ENCODE measurements around the gene SH3BGRL. TPM values are rescaled to one million over a fixed set of nuclear protein-coding genes. Genes with fewer than 3 reads are reported as not detected.

The SH3BGRL gene
- total and polyA plus RNA-seq, 2 donors (not counting 1 experiment from before 2014, with no cell fraction given), result 65.6 to 105 TPM

GRCh38 chrX:81174286-81174685 lies 27.6 kb upstream of the SH3BGRL start:
- intact Hi-C loops (cut with micrococcal nuclease), result loop anchor here (1.0 kb wide), 1 partner anchor 203 kb away; no protein-coding TSS in a partner anchor
- Histone ChIP-seq H3K4me2 (replicated peaks; ENCODE audit: low read depth, low read length, poor library complexity, severe bottlenecking) (no peak overlapping the region), H3K79me2 (ENCODE audit: control insufficient read depth, insufficient read depth, low read length) (no peaks in the 10 kb centered on the region), H3K36me3 (replicated peaks in 1 of 2; ENCODE audit: control extremely low read depth in 1 of 2, control insufficient read depth in 1 of 2, extremely low read depth in 1 of 2, insufficient read depth in 2 of 2, low read length in 1 of 2) (no peaks in the 10 kb centered on the region), H3K4me3 (ENCODE audit: control extremely low read depth in 1 of 5, extremely low read depth in 1 of 5, insufficient read depth in 1 of 5, low read depth in 2 of 5, low read length in 4 of 5) (no peak overlapping the region), H3K27me3 (replicated peaks in 1 of 4; ENCODE audit: control extremely low read depth in 1 of 4, control insufficient read depth in 3 of 4, insufficient read depth in 4 of 4, low read length in 3 of 4) (no peaks in the 10 kb centered on the region), H3K9me3 (ENCODE audit: control extremely low read depth in 1 of 3, control insufficient read depth in 2 of 3, insufficient read depth in 1 of 3, low read length in 2 of 3) (no peaks in the 10 kb centered on the region), H2AFZ (ENCODE audit: insufficient read depth, low read depth, low read length, poor library complexity, severe bottlenecking) (no peak overlapping the region), H3K4me1 (ENCODE audit: control insufficient read depth in 2 of 2, insufficient read depth in 2 of 2, low read length in 2 of 2) (no peaks in the 10 kb centered on the region), H3K27ac (ENCODE audit: low read length in 2 of 2) (no peak overlapping the region), H3K9ac (ENCODE audit: low read length) (no peak overlapping the region), H4K20me1 (ENCODE audit: control insufficient read depth, insufficient read depth, low read length, poor library complexity, severe bottlenecking) (no peaks in the 10 kb centered on the region)
- ATAC-seq (ENCODE audit: low read depth) (peak; percentile 33), DNase-seq (peak; percentile 34)
- H3K27me3 Mint-ChIP-seq, result no peaks in the 10 kb centered on the region
- no peaks in the 10 kb centered on the region for H3K9me3 Mint-ChIP-seq (ENCODE audit: insufficient read depth)
- H3K4me3 Mint-ChIP-seq, result no peak overlapping the region
- H3K27ac Mint-ChIP-seq, result no peak overlapping the region
- WGBS (ENCODE audit: insufficient coverage), result no CpG with 5 or more reads among the region's 1 CpG
- no peak for TF ChIP-seq EZH2 (IDR thresholded peaks at IDR 0.05; ENCODE audit: borderline replicate concordance, insufficient read depth, low read depth, low read length, poor library complexity, severe bottlenecking)
- TF ChIP-seq CTCF (IDR thresholded peaks at IDR 0.05), result peak; percentile 57
- POLR2A ChIA-PET, result no interaction called here
- CTCF ChIA-PET, result interaction anchor here (1.0 to 2.4 kb wide), 4 partner anchors 9 to 203 kb away, joined by 3 to 26 read pairs (median 5); no protein-coding TSS in a partner anchor
- H3K4me1 Mint-ChIP-seq, result no peaks in the 10 kb centered on the region

- Mint-ChIP-seq H3K27me3 (no peaks in the 10 kb centered on the region), H3K27ac (no peak overlapping the region), H3K4me1 (peaks cover 14% of the 10 kb centered on the region), H3K4me3 (no peak overlapping the region), H3K9me3 (ENCODE audit: insufficient read depth) (no peaks in the 10 kb centered on the region)
- no peaks in the 10 kb centered on the region for H3K36me3 ChIP-seq (replicated peaks in 1 of 2; ENCODE audit: control extremely low read depth in 1 of 2, control insufficient read depth in 1 of 2, extremely low read depth in 1 of 2, insufficient read depth in 2 of 2, low read length in 1 of 2)
- no peak overlapping the region for H3K4me3 ChIP-seq (ENCODE audit: control extremely low read depth in 1 of 5, extremely low read depth in 1 of 5, insufficient read depth in 1 of 5, low read depth in 2 of 5, low read length in 4 of 5)
- ChIA-PET CTCF (interaction anchor here (1.0 to 1.6 kb wide), 7 partner anchors 10 to 318 kb away, joined by 3 to 6 read pairs (median 4); no protein-coding TSS in a partner anchor), POLR2A (no interaction called here)
- WGBS (ENCODE audit: insufficient coverage), result no CpG with 5 or more reads among the region's 2 CpGs
- H3K4me1 ChIP-seq (ENCODE audit: control insufficient read depth in 2 of 2, insufficient read depth in 2 of 2, low read length in 2 of 2), result no peaks in the 10 kb centered on the region
- no peaks in the 10 kb centered on the region for H4K20me1 ChIP-seq (ENCODE audit: control insufficient read depth, insufficient read depth, low read length, poor library complexity, severe bottlenecking)
- no peak overlapping the region for H2AFZ ChIP-seq (ENCODE audit: insufficient read depth, low read depth, low read length, poor library complexity, severe bottlenecking)
- TF ChIP-seq EZH2 (IDR thresholded peaks at IDR 0.05; ENCODE audit: borderline replicate concordance, insufficient read depth, low read depth, low read length, poor library complexity, severe bottlenecking) (no peak), CTCF (IDR thresholded peaks at IDR 0.05) (no peak)
- DNase-seq, result no peak
- ATAC-seq (ENCODE audit: low read depth), result no peak
- no peak overlapping the region for H3K4me2 ChIP-seq (replicated peaks; ENCODE audit: low read depth, low read length, poor library complexity, severe bottlenecking)
- H3K27me3 ChIP-seq (replicated peaks in 1 of 4; ENCODE audit: control extremely low read depth in 1 of 4, control insufficient read depth in 3 of 4, insufficient read depth in 4 of 4, low read length in 3 of 4), result no peaks in the 10 kb centered on the region
- H3K9me3 ChIP-seq (ENCODE audit: control extremely low read depth in 1 of 3, control insufficient read depth in 2 of 3, insufficient read depth in 1 of 3, low read length in 2 of 3), result no peaks in the 10 kb centered on the region
- no peak overlapping the region for H3K9ac ChIP-seq (ENCODE audit: low read length)
- H3K27ac ChIP-seq (ENCODE audit: low read length in 2 of 2), result no peak overlapping the region
- intact Hi-C loops (cut with micrococcal nuclease), result loop anchor here (10.0 kb wide), 1 partner anchor 320 kb away; no protein-coding TSS in a partner anchor
- no peaks in the 10 kb centered on the region for H3K79me2 ChIP-seq (ENCODE audit: control insufficient read depth, insufficient read depth, low read length)
These were observed 6.6 kb upstream of the SH3BGRL start for GRCh38 chrX:81195259-81195658.

Data from B cell (primary cell).